T-helper 22 cell (primary cell): ENCODE measurements around the gene CLIC5.

Source experiments
- DNase-seq: peaks from one replicate; pipeline ENCODE4 v3.0.0-alpha.2; 2020; ENCODE audit warnings: low read depth

CLIC5 gene

GRCh38 chr6:46015119-46015968, at the start of gene CLIC5:
Gene CLIC5 (minus strand): TSS chr6:46015860. CDS start chr6:46015542, 318 bp downstream.
- DNase-seq: no peak

- DNase-seq: no peak
Observed at GRCh38 chr6:46062991-46063390, 47.3 kb upstream of the CLIC5 start.

- no peak for DNase-seq
Observed at GRCh38 chr6:46062312-46062711, 46.7 kb upstream of the CLIC5 start.

GRCh38 chr6:46061497-46061896, 45.8 kb upstream of the CLIC5 start:
- no peak for DNase-seq

- DNase-seq: no peak
Observed at GRCh38 chr6:46059608-46060007, 43.9 kb upstream of the CLIC5 start.

- DNase-seq: no peak
Observed at GRCh38 chr6:46058951-46059350, 43.3 kb upstream of the CLIC5 start.

- no peak for DNase-seq
Observed at GRCh38 chr6:46057792-46058191, 42.1 kb upstream of the CLIC5 start.

- DNase-seq: no peak
Observed at GRCh38 chr6:46056906-46057529, 41.4 kb upstream of the CLIC5 start.

- no peak for DNase-seq
Observed at GRCh38 chr6:46054516-46054915, 38.9 kb upstream of the CLIC5 start.

GRCh38 chr6:46053039-46053933, 37.6 kb upstream of the CLIC5 start:
- no peak for DNase-seq

- DNase-seq: no peak
Observed at GRCh38 chr6:46052479-46052878, 36.8 kb upstream of the CLIC5 start.

- no peak for DNase-seq
Observed at GRCh38 chr6:46051962-46052361, 36.3 kb upstream of the CLIC5 start.

- no peak for DNase-seq
Observed at GRCh38 chr6:46050845-46051405, 35.3 kb upstream of the CLIC5 start.

GRCh38 chr6:46048646-46049297, 33.1 kb upstream of the CLIC5 start:
- DNase-seq: no peak

GRCh38 chr6:46046558-46047174, 31.0 kb upstream of the CLIC5 start:
- DNase-seq: no peak

- no peak for DNase-seq
Observed at GRCh38 chr6:46044881-46045617, 29.4 kb upstream of the CLIC5 start.

GRCh38 chr6:46042355-46042999, 26.8 kb upstream of the CLIC5 start:
- DNase-seq: no peak

- DNase-seq: no peak
Observed at GRCh38 chr6:46040288-46040687, 24.6 kb upstream of the CLIC5 start.

- no peak for DNase-seq
Observed at GRCh38 chr6:46039646-46040045, 24.0 kb upstream of the CLIC5 start.

- no peak for DNase-seq
Observed at GRCh38 chr6:46036911-46037310, 21.3 kb upstream of the CLIC5 start.
